ENCODE measurements around the gene INPP5A.
"Not testable (repeated sequence)": the region's sequence is repeated elsewhere in the genome, so short reads cannot be mapped to it uniquely, and the experiment has no call there.

INPP5A gene

DNA sequence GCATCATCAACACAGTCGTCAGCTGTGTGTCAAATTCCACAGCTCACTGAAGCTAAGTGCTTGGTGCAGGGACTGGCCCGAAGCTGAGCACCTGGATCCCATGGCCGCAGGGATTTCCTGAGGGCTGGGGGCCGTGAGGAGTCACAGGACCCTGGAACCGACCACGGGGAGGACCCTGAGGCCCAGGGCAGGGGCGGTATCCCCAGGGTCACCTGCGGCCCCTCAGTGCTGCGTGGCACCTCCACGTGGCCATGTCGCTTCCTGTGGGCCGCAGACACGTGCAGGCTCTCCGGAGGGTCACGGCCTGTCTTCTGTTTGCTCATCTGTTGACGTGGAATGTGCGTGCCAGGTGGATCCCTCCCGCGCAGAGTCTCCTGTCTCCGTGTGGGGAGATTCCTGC lies 194.9 kb downstream of the INPP5A start:
- no peak for DNase-seq

DNA sequence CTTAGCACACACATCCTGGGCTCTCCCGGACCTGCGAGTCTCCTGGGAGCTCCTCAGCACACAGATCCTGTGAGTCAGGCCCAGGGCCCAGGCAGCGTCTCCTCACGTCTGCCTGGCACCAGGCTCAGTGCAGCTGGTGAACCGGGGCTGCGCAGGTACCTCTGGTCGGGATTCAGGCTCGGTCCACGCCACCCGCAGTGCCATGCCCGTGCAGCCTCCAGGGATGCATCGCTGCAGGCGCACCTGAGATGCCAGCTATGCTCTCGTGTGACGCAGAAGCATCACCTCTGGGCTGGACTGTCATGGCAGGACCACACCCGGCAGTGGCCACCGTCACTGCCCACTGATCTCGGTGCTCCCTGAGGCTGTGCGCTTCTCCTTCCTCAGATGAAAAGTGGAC lies 196.3 kb downstream of the INPP5A start:
- DNase-seq: no peak

DNA sequence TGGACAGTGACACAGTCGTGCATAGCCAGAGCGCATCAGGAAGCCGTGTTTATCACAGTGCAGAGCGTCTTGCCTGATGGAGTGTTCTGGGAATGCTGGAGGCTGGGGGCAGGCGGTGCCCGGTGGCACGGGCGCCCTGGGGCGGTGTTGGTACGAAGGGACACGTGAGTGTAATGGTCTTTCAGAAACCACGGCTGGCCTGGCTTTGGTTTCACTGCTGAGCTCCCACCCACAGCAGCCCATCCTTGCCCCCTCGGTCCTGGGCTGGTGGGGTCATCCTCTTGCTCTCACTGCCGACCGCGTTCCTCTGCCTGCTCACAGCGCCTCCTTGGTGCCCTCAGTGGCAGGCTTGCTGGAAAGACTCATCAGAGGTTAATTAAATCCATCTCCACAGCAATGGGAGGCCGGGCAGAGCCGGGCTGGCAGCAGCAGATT lies 197.8 kb downstream of the INPP5A start:
- DNase-seq: no peak

DNA sequence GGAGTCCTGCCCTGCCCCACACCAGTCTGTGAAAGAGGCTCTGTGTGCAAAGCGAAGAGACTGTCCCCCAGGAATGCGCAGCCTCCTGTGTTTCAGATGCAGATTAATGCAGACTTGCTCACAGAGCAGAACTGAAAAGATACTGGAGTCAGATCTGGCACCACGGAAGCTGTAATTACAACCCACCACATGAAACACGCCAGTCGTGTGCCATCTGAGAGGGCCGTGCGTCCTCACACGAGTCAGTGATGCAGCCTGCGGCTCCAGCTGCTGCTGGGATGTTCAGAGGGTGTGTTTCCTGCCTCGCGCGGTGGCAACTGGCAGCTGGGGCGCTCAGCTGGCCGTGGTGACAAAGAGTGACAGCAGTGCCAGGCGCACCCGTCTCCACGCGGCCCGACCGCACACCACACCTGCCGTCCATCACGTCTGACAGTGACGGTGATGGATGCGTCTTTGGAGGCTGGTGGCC lies 198.4 kb downstream of the INPP5A start:
- DNase-seq: no peak

DNA sequence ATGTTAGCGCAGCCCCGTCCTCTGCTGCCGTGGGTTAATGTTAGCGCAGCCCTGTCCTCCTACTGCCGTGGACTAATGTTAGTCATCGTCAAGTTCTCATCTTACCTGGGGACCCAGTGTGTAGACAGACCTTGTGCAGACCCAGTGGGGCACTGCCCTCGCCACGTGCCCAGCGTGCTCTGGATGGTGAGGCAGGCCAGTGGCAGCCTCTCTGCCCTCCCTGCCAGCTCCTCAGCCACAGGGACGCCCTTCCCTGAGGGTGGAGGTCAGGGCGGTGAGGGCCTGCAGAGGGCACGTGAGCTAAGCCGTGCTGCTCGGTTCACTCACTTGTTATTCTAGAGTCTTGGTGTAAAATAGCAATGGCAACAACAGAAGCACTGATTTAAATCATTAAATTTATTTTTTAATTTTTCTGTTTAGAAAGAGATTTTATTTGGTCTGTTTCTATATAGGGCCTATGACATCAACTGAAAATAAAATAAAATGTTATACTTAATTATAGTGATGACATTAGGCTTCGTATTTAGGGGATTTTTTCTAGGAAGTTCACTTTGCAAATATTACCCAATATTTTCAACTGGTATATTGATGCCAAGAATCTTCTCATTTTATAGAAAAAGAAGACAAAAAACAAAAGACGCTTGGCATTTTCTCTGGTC lies 199.9 kb downstream of the INPP5A start:
- DNase-seq: no peak

DNA sequence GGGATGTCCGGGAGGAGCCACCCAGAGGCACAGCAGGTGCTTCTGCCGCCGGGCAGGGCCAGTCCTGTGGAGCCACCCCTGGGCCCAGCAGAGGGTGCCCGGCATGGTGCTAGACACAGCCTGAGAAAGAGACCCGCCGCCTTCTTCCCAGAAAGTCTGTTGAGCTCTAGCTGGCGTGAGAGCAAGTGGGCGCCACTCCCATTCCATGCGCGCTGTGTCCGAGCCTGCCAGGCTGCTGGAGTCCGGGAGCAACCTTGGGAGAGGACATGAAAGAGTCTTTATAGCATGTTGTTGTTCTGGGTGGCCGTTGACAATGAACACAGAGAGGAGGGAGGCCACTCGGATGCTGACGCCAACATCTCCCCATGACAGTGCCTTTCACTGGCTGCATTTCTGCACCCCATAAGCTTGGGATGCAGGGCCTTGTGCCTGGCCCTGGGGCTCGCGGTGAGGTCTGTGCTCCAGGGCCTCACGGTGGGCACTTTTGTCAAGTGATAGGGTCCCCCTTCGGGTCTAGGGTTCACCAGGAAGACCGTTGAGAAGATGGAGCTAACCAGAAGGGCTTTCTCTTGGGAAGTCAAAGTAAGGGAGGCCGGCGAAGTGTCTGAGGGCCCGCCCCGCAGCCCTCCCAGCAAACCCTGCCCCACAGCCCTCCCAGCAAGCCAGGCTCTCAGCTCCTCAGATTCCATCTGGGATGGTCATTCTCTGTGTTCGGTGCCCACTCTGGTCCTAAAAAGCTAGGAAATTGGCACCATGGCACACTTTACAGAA lies 201.1 kb downstream of the INPP5A start:
- DNase-seq: no peak

DNA sequence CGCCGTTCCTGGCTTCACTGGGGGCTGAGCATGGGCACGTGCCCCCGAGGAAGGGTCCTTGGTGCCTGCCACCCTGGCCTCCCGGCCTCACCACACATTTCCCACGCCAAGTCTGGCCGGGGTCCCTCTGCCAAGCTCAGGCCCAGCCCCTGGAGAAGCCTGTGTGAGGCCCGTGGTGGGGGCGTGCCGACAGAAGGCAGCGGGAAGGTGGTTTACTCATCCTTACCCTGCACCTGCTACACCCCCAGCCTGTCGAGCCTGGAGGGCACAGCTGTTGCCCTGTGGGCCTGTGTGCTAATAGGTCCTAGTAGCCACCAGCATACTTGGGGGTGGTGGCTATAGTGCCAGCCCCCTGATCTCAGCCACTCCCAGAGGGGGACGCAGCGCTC lies 201.6 kb downstream of the INPP5A start:
- DNase-seq: no peak

DNA sequence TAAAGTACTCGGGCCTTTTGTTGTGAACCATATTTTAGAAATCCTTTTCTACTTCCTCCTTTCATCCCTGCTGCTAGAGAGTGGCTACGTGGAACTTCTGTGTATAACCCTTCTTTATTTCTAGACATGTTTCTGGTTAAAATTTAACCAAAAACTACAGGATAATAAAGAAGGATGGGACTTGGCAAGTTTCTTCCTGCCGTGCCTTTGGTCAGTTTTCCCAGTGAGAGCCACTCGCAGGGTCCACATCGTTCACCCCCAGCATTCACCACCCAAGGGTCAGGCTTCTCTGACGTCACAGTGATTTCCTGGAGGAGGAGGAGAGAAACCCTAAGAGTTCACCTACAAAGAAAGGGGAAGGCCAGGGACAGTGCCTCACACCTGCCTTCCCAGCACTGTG lies 203.0 kb downstream of the INPP5A start:
- DNase-seq: no peak

DNA sequence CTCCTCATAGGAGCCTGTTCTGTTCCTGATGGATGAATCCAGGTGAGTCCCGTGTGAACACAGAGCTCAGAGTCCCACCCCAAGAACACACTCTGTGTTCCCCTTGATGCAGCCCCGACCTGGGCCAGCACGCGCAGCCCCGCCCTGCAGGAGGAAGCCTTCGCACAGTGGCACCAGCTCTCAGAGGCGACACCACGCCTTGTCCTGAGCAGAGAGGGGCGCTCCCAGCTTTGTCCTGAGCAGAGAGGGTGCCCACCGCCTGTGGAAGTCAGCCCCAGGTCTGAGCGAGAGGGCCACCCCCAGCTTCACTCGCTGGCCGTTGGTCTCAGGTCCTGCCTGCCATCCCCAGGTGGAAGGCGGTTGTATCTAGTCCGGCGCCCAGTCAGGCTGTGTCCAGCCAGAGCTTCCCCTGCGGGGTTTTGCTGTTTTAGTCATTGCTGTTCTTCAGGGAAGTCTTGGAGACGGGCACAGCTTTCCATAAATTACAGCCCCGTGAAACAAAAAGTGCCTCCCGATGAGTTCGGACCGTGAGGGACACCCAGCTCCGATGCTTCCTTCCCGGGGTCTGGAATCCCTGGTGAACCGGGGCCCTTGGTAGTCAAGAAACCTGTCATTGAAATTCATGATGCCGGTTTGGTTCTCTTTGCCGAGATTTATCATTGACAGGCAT lies 204.7 kb downstream of the INPP5A start:
- no peak for DNase-seq

DNA sequence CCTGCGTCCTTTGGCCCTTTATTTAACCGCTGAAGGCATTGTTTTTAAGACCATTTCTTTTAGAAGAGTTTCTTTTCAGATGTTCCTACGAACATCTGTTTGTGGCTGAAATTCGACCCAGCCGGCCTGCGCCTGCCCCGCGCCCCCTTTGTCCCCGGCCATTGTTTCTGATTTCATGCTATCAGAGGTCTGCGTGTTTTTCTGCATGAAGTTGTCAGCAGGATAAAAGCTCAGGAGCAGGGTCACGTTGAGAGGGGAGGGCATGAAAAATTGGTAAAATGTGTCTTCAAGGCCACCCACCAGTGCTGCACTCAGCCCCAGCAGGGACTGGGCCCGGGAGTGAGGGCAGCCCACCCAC lies 205.2 kb downstream of the INPP5A start:
- DNase-seq: no peak

DNA sequence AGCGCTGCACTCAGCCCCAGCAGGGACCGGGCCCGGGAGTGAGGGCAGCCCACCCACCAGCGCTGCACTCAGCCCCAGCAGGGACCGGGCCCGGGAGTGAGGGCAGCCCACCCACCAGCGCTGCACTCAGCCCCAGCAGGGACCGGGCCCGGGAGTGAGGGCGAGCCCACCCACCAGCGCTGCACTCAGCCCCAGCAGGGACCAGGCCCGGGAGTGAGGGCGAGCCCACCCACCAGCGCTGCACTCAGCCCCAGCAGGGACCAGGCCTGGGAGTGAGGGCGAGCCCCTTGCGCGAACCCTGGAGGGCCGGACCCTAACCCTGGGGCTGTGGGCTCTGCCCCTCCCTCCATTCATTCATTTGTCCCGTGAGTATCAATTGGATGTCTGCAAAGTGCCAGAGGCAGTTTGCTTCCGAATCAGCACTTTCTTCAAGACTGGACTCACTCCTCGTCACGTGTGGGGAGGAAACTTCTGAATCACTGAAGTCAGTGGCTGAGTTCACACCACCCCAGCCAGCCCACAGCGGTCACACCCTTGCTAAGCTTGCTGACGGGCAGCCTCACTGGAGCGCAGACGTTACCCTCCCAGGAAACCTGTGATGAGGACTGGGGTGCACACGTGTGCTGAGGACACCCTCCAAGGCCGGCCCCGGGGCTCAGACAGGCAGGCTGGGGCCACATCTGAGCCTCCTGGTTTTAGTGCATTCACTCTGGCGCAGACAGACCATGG lies 205.8 kb downstream of the INPP5A start:
- not testable (repeated sequence) for DNase-seq

DNA sequence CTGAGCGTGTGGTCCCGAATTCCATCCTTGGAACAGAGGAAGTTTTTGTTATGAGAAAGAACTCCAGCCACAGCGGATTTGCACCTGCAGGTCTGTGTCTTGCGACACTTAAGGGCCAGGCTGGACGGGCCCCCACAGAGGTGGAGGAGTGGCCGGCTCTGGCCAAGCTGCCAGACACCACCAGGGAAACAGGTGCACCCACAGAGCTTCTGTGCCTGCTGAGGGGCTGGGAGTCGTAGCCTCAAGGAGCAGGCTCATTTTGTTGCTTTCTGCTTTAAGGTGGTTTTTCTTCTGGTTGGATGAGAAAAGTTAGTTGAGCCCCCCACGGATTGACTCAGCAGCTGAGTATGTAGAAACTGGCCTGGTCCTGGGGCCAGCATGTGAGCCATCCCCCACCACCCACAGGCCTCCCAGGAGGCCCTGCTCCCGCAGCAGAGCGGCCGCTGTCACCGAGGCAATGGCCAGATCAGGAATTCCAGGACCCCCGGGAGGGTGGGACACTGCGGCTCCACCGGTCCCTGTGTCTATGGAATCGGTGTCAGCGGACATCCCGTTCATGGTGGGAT lies 206.4 kb downstream of the INPP5A start:
- DNase-seq: no peak

DNA sequence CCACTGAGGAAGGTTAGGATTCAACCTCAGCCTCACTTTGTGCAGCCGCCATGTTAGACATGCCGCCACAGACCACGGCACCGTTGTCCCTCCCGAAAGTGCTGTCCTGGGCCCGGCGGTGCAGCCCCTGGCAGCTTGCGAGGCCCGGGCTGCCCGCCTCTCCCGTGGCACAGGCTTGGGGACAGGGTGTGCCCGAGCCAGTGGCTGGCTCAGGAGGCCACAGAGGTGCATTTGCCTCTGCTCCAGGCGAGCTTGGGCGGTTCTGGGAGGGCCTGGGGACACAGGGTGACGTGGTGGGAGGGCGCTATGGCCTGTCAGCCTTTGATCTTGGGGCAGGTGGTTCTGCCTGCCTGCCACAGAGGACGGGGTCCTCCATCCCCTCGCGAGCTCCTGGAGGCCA lies 207.3 kb downstream of the INPP5A start:
- DNase-seq: no peak

DNA sequence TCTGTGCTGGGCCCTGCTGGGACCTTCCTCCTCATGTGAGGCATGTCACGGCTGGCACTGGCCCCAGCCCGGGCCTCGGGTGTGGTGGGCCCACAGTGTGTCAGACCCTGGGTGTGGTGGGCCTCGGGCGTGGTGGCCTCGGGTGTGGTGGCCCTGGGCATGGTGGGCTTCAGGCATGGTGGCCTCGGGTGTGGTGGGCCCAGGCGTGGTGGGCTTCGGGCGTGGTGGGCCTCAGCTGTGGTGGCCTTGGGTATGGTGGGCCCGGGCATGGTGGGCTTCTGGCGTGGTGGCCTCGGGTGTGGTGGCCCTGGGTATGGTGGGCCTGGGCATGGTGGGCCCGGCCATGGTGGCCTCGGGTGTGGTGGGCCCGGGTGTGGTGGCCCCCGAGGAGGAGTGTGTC lies 207.9 kb downstream of the INPP5A start:
- no peak for DNase-seq

DNA sequence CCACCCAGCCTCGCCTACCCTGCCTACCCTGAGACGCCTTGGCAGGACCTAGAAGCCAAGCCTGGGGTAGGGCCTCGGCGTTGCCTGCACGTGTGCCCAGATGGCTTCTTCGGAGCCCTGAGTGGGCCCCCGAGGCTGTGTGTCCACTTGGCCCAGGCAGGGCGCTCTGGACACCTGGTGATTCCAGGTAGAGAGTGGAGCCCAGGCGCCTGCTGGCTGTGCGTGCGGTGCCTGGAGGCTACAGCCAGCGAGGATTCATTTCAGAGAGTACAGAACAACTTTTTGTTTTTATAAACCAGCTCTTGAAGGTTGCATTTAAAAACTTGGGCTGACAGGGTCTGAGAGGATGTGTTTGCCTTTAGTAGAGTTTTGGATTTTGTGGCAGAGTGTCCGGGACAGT lies 208.4 kb downstream of the INPP5A start:
- no peak for DNase-seq

DNA sequence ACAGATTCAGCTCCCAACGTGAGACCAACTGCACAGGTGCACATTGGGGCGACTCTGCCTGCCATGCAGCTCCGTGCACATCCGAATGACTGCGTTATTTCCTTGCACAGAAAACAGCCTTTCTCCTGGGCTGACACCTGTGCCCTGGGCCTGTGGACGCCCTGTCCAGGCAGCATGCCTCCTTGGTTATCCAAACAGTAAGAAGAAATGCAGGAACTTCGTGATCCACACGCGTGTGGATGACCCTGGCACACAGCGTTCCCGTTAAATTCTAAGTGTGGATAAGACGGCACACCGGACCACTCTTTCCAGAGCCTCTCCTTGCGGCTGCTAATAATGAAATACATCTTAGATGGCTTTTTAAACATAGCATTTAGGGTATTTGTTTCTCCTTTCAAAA lies 208.8 kb downstream of the INPP5A start:
- no peak for DNase-seq

DNA sequence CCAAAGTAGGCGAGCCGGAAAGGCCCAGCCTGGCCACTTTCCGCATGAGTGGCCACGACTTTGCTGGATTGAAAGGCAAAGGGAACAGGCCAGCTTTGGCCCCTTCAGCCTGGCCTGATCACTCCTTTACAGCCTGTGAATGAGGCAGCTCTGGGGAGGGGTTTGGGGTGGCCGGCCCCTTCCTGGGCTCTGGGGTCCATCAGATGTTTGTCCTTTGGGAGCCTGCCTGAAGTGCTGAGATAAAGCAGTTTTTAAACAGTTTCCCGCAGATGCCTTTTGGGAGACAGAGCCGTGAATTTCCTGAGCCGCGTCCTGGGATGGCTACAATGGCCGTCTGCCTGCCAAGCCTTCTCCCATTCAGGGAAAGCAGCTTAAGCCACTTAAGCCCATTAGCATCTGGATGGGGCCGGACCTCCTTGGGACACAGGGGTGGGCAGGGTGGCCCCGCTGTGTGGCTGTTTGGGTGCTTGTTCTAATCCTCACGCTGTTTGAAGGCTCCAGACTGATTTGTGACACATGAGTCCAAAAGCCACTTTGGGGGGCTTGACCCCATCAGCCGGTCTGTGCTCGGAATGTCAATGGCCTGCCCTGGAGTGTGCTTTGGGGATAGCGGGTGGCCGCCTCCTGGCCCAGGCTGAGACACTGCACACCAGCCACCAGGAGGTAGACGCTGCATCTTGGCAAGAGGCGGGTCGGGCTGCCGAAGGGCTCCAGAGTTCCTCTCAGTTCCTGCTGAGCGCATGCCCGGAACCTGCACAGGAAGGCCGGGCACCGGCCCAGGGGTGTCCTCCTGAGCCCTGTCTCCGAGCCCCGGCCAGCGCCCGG lies 209.4 kb downstream of the INPP5A start:
- no peak for DNase-seq

DNA sequence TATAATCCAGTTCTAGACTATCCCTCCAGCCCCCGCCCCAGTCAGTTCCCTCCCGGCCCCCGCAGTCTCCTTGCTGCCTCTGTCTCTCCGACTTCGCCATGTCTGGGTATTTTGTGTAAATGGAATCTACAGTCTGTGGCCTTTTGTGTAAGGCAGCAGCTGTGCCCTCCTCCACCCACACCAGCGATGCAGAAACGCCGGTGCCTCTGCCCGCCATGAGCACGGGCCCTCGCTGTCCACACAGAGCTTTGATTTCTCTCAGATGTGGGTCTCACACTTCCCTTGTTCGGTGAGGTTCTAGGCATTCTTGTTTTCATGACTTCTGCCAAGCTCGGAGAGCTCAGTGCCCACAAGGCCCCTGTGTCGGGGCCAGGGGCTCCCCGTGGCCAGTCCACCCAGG lies 210.5 kb downstream of the INPP5A start:
- no peak for DNase-seq

DNA sequence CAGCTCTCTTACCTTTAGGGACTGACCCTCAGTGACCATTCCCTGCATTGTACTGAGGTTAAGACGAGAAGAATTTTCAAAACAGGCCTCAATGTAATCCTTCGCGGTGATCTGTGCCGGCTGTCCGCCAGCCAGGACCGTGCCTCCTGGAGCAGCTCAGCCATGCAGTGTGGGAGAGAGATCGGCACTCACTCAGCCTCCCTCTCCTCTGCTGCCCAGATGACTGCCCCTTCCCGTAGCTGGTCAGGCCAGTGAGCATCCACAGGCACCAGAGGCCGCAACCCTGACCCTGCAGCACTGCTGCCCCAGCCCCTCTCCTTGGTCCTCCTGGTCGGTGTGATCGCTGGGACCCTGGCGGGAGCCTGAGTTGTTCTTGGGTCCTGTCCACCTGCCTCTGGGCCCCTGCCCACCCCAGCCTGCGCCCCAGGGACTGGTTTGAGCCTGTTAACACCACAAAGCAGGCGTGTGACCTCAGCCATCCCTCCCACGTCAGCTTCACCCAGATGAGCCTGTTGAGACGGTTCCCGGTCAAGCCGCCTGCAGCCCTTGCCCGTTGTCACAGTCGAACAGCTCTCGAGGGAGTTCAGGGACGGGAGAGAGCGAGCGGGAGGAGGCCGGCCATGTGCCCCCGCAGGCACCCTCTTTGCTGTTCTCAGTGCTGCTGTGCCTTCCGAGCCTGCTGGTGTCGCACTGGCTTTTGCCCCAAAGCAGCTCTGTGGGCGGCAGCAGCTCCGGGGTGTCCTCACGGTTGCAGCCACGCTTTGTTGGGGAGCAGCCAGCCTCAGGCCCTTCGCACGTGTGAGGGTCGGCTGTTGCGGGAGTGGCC lies 211.2 kb downstream of the INPP5A start:
- DNase-seq: no peak

DNA sequence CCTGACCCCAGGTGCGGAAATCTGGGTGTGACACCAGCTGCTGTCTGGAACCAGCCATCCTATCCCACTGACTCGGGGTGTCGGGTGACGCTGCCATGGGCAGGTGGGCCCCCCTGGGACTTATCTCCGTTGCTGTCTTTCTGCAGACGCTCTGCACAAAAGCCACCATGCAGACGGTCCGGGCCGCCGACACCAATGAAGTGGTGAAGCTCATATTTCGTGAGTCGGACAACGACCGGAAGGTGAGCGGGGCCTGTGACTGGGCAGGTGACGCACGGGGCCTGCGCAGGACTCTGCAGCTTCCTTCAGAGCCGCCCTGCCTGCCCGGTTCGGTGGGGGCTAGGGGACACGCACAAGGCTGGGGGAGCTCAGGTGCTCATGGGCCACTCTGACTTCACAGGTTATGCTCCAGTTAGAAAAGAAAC lies 211.8 kb downstream of the INPP5A start:
- no peak for DNase-seq

DNA sequence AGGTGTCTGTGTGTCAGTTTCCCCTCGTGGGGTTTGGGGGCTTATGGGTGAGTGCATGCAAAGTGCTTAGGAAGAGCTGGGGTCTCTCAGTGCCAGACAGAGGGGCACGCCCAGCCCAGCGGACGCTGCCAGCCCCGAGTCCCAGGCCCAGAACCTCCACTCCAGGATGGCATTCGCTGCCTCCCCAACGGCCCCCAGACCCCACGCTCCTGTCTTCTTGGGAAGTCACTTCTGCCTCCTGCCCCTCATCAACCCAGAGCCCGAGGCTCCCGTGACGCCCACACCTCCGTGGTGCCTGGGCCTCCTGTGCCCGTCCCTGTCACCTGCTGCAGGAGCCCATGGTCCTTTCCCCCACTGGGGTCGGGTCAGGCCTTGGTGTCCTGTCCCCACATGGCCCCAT lies 213.3 kb downstream of the INPP5A start:
- DNase-seq: no peak
